Left lung (tissue), 10 donors: ENCODE data around the gene UGP2. TPM values are rescaled to one million over a fixed set of nuclear protein-coding genes. Genes with fewer than 3 reads are reported as not detected.

Experiments used
- ATAC-seq: fragments of 200-7000 bp; cut with Tn5 transposase; one replicate; pipeline ENCODE4 v1.9.1; 2020; ENCODE audit warnings: moderate library complexity
- DNase-seq, 4 donors: peaks; one replicate each; pipeline ENCODE4 v3.0.0-alpha.2; 2013 to 2020
- H3K27ac ChIP-seq, 2 donors: fragments of 200-600 bp; sonication (generic) in 1 of 2; one replicate each; pipeline versions ENCODE4 v1.5.0 to v1.8.0; 2020 to 2021
- H3K27me3 ChIP-seq, 2 donors: fragments of 200-600 bp; sonication (generic) in 1 of 2; one replicate each; pipeline versions ENCODE4 v1.5.0 to v1.8.0; 2020 to 2021
- H3K36me3 ChIP-seq, 2 donors: fragments of 200-600 bp; sonication (generic) in 1 of 2; one replicate each; pipeline versions ENCODE4 v1.5.0 to v1.8.0; 2020 to 2021
- H3K4me1 ChIP-seq, 2 donors: fragments of 200-600 bp; one replicate each; pipeline ENCODE4 v1.8.0; 2021
- H3K4me3 ChIP-seq, 2 donors: fragments of 200-600 bp; sonication (generic) in 1 of 2; one replicate each; pipeline versions ENCODE4 v1.5.0 to v1.8.0; 2020 to 2021; ENCODE audit warnings: mild to moderate bottlenecking in 1 of 2
- H3K9me3 ChIP-seq, 2 donors: fragments of 200-600 bp; sonication (generic) in 1 of 2; one replicate each; pipeline versions ENCODE4 v1.5.0 to v1.8.0; 2020 to 2021
- intact Hi-C, 2 donors: fragments of 100-400 bp; cut with DNase I; formaldehyde crosslinking; loops; one replicate each; pipeline versions ENCODE4 v1.11.2 to v1.14.2; 2022
- polyA plus RNA-seq, 6 donors: library from polyadenylated mRNA; unstranded; fragments of 120-200 nt; gene quantifications; one replicate each; pipeline ENCODE4 v1.2.1, GENCODE V29; 2013; ENCODE audit not compliant: insufficient read length in 6 of 6
- total RNA-seq, 2 donors: library from RNA; stranded (reverse); fragmentation: NEBNext Ultra II Directional; extraction: Animal tissue kit (Norgen Biotek cat#: 25700); gene quantifications; one replicate each; pipeline ENCODE4 v1.2.1, GENCODE V29; 2021
- TF ChIP-seq, protein P1 (sequence below), 2 donors: fragments of 200-600 bp; sonication (generic) in 1 of 2; IDR thresholded peaks; one replicate each; pipeline versions ENCODE4 v1.5.0 to v1.8.0; 2021; ENCODE audit warnings: antibody characterized with exemption in 2 of 2
- donor health status: DM: no; HTN: yes; CAD: no.
- donor health status: DM: no; HTN: no; CAD: no.

Gene UGP2
- total and polyA plus RNA-seq, 8 donors: 80.5 to 165 (median 92.9) TPM

DNA sequence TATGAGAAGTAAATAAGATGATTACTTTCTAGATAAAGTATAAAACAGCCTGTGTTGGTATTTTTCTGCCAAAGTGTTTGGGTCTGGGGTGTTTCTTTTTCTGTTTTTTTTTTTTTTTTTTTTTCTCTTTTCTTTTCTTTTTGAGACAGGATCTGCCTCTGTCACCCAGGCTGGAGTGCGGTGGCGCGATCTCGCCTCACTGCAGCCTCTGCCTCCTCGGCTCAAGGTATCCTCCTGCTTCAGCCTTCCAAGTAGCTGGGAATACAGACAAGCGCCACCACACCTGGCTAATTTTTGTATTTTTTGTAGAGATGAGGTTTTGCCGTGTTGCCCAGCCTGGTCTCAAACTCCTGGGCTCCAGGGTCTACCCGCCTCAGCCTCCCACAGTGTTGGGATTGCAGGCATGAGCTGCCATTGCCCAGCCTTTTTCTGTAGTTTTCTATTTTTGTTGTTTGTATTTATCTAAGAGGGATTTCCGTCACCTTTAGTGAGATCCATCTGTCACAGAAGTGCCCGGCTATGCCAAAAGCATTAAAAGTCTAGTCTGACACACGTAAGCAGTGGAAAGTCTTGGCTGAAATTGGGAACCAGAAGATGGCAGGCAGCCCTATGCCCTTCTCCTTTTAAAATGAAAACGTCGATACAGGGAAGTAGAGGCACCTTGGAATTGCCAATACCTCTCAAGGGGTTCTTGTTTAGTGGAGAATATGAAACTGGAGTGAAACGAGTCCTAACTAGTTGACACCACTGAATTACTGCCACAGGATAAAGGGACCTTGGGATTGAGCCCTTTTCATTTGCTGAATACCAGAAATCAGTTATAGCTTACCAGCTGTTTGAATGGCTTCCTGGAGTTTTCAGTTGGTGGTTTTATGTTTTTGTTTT, 14.0 kb downstream of the UGP2 start:
- DNase-seq: no peak
- Histone ChIP-seq H3K4me3 (no peak overlapping the region), H3K4me1 (peaks cover 0 to 63% of the 10 kb centered on the region in 2 donors), H3K27me3 (no peaks in the 10 kb centered on the region), H3K9me3 (no peaks in the 10 kb centered on the region), H3K27ac (peak overlapping the region; percentile 51 to 76), H3K36me3 (peaks cover 0 to 42% of the 10 kb centered on the region in 2 donors)
- ATAC-seq: no peak
- TF ChIP-seq, protein P1, sequence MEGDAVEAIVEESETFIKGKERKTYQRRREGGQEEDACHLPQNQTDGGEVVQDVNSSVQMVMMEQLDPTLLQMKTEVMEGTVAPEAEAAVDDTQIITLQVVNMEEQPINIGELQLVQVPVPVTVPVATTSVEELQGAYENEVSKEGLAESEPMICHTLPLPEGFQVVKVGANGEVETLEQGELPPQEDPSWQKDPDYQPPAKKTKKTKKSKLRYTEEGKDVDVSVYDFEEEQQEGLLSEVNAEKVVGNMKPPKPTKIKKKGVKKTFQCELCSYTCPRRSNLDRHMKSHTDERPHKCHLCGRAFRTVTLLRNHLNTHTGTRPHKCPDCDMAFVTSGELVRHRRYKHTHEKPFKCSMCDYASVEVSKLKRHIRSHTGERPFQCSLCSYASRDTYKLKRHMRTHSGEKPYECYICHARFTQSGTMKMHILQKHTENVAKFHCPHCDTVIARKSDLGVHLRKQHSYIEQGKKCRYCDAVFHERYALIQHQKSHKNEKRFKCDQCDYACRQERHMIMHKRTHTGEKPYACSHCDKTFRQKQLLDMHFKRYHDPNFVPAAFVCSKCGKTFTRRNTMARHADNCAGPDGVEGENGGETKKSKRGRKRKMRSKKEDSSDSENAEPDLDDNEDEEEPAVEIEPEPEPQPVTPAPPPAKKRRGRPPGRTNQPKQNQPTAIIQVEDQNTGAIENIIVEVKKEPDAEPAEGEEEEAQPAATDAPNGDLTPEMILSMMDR (IDR thresholded peaks at IDR 0.05): no peak
- intact Hi-C loops: no loop called here

DNA sequence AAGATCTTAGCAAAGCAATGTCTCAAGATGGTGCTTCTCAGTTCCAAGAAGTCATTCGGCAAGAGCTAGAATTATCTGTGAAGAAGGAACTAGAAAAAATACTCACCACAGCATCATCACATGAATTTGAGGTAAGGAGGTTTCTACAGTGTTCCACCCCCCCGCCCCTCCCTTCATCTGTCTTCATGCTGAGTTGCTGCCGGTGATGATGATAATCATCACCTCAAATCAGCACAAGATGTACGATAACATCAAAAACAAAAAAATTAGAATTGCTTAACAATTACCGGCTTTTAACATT, 14.6 kb downstream of the UGP2 start:
- Histone ChIP-seq H3K9me3 (no peaks in the 10 kb centered on the region), H3K36me3 (peaks cover 0 to 42% of the 10 kb centered on the region in 2 donors), H3K27ac (peak overlapping the region; percentile 51 to 76), H3K4me3 (no peak overlapping the region), H3K27me3 (no peaks in the 10 kb centered on the region), H3K4me1 (peaks cover 0 to 63% of the 10 kb centered on the region in 2 donors)
- intact Hi-C loops: no loop called here
- TF ChIP-seq, protein P1 (IDR thresholded peaks at IDR 0.05): no peak
- DNase-seq: no peak
- peak; percentile 42 for ATAC-seq

DNA sequence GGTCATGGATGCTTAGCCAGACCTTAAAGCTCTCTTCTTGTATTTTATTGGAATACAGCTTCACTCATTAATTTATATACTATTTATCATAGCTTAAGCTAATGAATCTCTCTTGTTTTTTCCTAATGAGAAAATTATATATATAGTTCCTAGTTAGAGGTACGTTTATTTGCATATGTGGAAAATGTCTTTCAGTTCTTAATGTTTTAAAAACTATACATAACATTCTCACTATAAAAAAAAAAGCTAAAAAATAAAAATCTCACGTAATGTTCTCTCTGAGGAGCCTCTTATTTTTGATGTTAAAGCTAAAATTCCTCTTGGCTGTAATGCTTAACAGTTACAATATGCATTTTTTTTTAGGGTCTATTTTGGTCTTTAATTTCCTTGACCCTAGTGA, 16.6 kb downstream of the UGP2 start:
- intact Hi-C loops: no loop called here

DNA sequence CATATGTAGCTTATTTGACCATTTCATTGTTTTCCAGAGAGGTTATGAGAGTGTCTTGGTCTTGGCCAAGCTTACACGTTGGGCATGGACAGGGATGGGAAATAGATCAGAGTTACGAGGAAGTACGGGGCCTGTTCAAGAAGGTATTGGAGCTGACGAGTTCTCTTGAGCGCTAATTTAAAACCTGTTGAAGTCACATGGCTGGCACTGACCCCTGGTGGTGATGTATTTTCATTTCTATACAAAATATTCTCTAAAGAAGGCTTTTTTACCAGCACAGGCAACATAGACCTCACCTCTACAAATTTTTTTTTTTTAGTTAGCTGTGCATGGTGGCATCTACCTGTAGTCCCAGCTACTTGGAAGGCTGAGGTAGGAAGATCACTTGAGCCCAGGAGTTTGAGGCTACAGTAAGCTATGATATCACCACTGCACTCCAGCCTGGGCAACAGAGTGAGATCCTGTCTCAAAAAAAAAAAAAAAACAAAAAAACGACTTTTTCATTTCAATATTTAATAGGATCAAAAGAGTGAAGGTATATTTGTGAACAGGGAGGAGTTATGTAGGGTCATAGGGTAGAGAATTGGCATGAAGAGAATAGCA, 19.6 kb downstream of the UGP2 start:
- ATAC-seq: peak; percentile 76
- Histone ChIP-seq H3K36me3 (peaks cover 0 to 75% of the 10 kb centered on the region in 2 donors), H3K9me3 (no peaks in the 10 kb centered on the region), H3K27me3 (no peaks in the 10 kb centered on the region), H3K27ac (peak overlapping the region in 1 of 2 donors; percentile 19), H3K4me1 (peaks cover 0 to 46% of the 10 kb centered on the region in 2 donors), H3K4me3 (no peak overlapping the region)
- TF ChIP-seq, protein P1 (IDR thresholded peaks at IDR 0.05): peak in 1 of 2 donors; percentile 37
- peak in 2 of 4 donors; percentile 37 to 66 for DNase-seq
- intact Hi-C loops: loop anchor here in 1 of 2 donors (5.0 kb wide), 1 partner anchor 164 kb away; no protein-coding TSS in a partner anchor

More for the DNA sequence above, 16.6 kb downstream of the UGP2 start:
- no peaks in the 10 kb centered on the region for H3K9me3 ChIP-seq
- H3K4me1 ChIP-seq: peaks cover 0 to 58% of the 10 kb centered on the region in 2 donors
- no peaks in the 10 kb centered on the region for H3K27me3 ChIP-seq
- peaks cover 0 to 51% of the 10 kb centered on the region in 2 donors for H3K36me3 ChIP-seq
- H3K27ac ChIP-seq: no peak overlapping the region
- H3K4me3 ChIP-seq: no peak overlapping the region
- TF ChIP-seq, protein P1 (IDR thresholded peaks at IDR 0.05): no peak
- ATAC-seq (no peak), DNase-seq (no peak)

- no peak for DNase-seq
- peaks cover 0 to 39% of the 10 kb centered on the region in 2 donors for H3K4me1 ChIP-seq
- intact Hi-C loops: loop anchor here in 1 of 2 donors (5.0 kb wide), 1 partner anchor 166 kb away; no protein-coding TSS in a partner anchor
- H3K36me3 ChIP-seq: peaks cover 0 to 60% of the 10 kb centered on the region in 2 donors
- ATAC-seq: peak; percentile 80
- H3K9me3 ChIP-seq: no peaks in the 10 kb centered on the region
- H3K4me3 ChIP-seq: no peak overlapping the region
- no peaks in the 10 kb centered on the region for H3K27me3 ChIP-seq
- TF ChIP-seq, protein P1 (IDR thresholded peaks at IDR 0.05): no peak
- peak overlapping the region; percentile 33 to 34 for H3K27ac ChIP-seq
These were observed 21.1 kb downstream of the UGP2 start for GRCh38 chr2:63862806-63863205.
